ENCODE data around the gene RNU7-1. TPM values are rescaled to one million over a fixed set of nuclear protein-coding genes. Genes with fewer than 3 reads are reported as not detected.

RNU7-1 gene
- total and polyA plus RNA-seq, 12 donors: not detected

DNA sequence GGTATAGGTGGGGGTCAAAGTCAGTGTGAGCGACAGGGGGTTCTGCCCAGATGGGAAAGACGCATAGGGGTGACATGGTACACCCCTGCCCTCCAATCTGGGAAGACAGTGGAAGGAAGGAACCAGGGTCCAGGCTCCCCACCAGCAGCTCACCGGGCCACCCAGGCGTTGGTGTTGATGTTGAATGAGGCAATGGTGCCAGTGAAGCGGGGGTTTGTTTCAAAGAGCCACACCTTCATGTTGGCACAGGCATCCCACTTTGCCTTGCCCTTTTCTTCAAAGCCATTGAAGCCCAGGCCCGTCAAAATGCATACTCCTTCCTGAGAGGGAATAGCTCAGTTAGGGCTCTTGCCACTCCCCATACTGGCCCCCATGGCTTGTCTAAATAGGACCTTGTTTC lies 34.6 kb downstream of the RNU7-1 start:
- Histone ChIP-seq H3K9me3 (replicated peaks in 1 of 3) (no peaks in the 10 kb centered on the region), H3K4me1 (replicated peaks in 1 of 2) (peaks cover 7 to 10% of the 10 kb centered on the region in 2 donors), H3K36me3 (replicated peaks in 1 of 2) (peaks cover 0 to 93% of the 10 kb centered on the region in 2 donors), H3K27ac (no peak overlapping the region), H3K27me3 (no peaks in the 10 kb centered on the region), H3K4me3 (no peak overlapping the region)
- 86 to 92% (median 88%) methylated on average over 6 of the region's 6 CpGs for WGBS, 4 donors
- intact Hi-C loops (cut with DNase I): loop anchor here in 1 of 2 donors (5.0 kb wide), 1 partner anchor 39 kb away; the partner anchor contains the start of gene LPCAT3
- TF ChIP-seq POLR2A (IDR thresholded peaks at IDR 0.05): no peak
- TF ChIP-seq, protein P1, sequence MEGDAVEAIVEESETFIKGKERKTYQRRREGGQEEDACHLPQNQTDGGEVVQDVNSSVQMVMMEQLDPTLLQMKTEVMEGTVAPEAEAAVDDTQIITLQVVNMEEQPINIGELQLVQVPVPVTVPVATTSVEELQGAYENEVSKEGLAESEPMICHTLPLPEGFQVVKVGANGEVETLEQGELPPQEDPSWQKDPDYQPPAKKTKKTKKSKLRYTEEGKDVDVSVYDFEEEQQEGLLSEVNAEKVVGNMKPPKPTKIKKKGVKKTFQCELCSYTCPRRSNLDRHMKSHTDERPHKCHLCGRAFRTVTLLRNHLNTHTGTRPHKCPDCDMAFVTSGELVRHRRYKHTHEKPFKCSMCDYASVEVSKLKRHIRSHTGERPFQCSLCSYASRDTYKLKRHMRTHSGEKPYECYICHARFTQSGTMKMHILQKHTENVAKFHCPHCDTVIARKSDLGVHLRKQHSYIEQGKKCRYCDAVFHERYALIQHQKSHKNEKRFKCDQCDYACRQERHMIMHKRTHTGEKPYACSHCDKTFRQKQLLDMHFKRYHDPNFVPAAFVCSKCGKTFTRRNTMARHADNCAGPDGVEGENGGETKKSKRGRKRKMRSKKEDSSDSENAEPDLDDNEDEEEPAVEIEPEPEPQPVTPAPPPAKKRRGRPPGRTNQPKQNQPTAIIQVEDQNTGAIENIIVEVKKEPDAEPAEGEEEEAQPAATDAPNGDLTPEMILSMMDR (IDR thresholded peaks at IDR 0.05): no peak
- DNase-seq: peak in 1 of 7 donors; percentile 12

DNA sequence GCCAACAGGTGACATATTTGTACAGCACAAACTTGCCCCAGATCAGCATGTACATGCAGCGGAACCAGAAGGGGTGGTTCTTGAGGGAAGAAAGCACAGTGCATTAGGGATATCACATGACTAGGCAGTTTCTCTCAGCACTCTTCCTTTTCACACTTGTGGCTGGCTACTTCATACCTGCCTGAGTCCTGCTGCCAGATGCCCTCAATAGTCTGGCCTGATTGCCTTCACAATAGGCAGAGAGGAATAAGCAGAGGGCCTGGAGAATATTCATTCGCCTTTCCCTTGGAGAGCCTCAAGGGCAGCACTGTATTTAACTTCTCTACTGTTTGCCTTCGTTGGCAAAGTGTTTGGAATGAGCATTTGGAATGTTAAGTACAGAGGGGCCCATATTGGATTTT lies 35.0 kb downstream of the RNU7-1 start:
- DNase-seq: no peak
- Histone ChIP-seq H3K36me3 (replicated peaks in 1 of 2) (peaks cover 0 to 97% of the 10 kb centered on the region in 2 donors), H3K9me3 (replicated peaks in 1 of 3) (no peaks in the 10 kb centered on the region), H3K4me1 (replicated peaks in 1 of 2) (peaks cover 7 to 10% of the 10 kb centered on the region in 2 donors), H3K27me3 (no peaks in the 10 kb centered on the region), H3K4me3 (no peak overlapping the region), H3K27ac (no peak overlapping the region)
- 85 to 93% (median 87%) methylated on average over 3 of the region's 3 CpGs for WGBS, 4 donors
- intact Hi-C loops (cut with DNase I): loop anchor here in 1 of 2 donors (5.0 kb wide), 1 partner anchor 39 kb away; the partner anchor contains the start of gene LPCAT3
- TF ChIP-seq, protein P1 (IDR thresholded peaks at IDR 0.05): no peak
- no peak for TF ChIP-seq POLR2A (IDR thresholded peaks at IDR 0.05)

DNA sequence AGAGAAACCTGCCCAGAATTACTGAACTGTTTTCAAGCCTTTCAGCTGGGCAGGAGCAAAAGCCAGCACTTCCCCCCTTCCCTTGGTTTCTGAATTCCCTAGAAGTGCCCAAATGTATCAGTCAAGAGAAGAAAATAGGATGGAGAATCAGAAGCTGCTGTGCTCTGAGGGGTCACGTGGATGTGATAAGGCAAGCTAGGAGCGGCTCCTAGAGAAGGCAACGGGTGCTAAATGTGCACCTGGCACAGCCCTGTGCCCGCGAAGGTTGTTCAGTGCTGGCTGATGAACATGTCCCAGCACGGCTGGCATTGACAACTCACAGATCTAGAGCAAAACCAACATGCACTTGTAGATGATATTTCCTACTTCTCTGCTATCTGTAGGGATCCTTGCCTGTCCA lies 35.4 kb downstream of the RNU7-1 start:
- DNase-seq: peak in 1 of 7 donors; percentile 1
- WGBS, 4 donors: 83 to 91% (median 85%) methylated on average over 5 to 6 of the region's 6 CpGs
- no peaks in the 10 kb centered on the region for H3K9me3 ChIP-seq (replicated peaks in 1 of 3)
- TF ChIP-seq, protein P1 (IDR thresholded peaks at IDR 0.05): no peak
- no peak overlapping the region for H3K27ac ChIP-seq
- H3K36me3 ChIP-seq (replicated peaks in 1 of 2): peaks cover 0 to 97% of the 10 kb centered on the region in 2 donors
- intact Hi-C loops (cut with DNase I): loop anchor here in 1 of 2 donors (5.0 kb wide), 1 partner anchor 38 kb away; the partner anchor contains the start of gene LPCAT3
- H3K4me1 ChIP-seq (replicated peaks in 1 of 2): peaks cover 7 to 10% of the 10 kb centered on the region in 2 donors
- no peaks in the 10 kb centered on the region for H3K27me3 ChIP-seq
- H3K4me3 ChIP-seq: no peak overlapping the region

DNA sequence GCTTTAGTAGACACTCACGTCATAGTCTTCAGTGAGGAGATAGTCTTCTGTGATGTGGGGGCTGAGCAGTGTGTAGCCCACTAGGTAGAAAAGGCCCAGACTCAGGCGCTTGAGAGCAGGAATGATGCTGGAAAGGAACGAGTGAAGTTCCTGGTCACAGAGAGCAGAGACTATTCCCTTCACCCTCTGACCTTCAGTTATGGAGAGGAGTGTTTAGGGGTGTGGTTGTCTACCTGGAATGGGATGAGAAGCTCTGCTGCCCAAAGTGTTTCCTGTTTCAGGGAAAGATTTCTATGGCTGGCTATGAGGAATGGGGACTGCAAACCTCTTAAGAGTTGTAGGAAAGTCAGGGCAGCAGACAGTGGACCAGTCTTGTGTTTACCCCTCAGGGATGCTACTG lies 35.8 kb downstream of the RNU7-1 start:
- DNase-seq: peak in 1 of 7 donors; percentile 9
- Histone ChIP-seq H3K27ac (no peak overlapping the region), H3K27me3 (no peaks in the 10 kb centered on the region), H3K4me1 (replicated peaks in 1 of 2) (peaks cover 10 to 13% of the 10 kb centered on the region in 2 donors), H3K36me3 (replicated peaks in 1 of 2) (peaks cover 0 to 93% of the 10 kb centered on the region in 2 donors), H3K4me3 (no peak overlapping the region), H3K9me3 (replicated peaks in 1 of 3) (no peaks in the 10 kb centered on the region)
- intact Hi-C loops (cut with DNase I): loop anchor here in 1 of 2 donors (5.0 kb wide), 1 partner anchor 38 kb away; the partner anchor contains the start of gene LPCAT3
- WGBS, 4 donors: 85 to 92% (median 88%) methylated on average over 3 of the region's 3 CpGs
- no peak for TF ChIP-seq POLR2A (IDR thresholded peaks at IDR 0.05)
- TF ChIP-seq, protein P1 (IDR thresholded peaks at IDR 0.05): no peak
